NCI-H1417 treated with DMSO at 0.1 percent for 48 hours (cell line): Measurements from ENCODE around the gene KRTAP24-1.

ENCODE experiments used
- DNase-seq: peaks from one replicate; lab custom pipeline; 2025; lab: John Stamatoyannopoulos, UW

The KRTAP24-1 gene

DNA sequence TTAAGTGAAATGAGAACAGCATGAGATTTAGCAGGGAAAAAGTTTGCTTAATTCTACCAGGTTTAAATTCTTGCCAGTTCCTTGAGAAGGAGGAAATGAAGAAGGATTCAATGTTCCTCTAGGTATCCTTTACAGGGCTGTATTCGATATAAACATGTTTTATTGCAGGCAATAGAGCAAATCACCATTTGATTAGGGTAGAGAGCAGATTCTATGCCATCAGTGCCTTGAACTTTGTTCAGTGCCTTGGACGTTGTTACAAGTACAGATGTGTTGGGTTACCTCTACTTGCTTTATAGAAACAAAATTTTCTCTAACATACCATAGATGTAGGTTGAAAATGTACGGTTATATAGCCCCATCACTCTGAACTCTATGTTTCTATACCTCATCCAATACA, 48.7 kb downstream of the KRTAP24-1 start:
- DNase-seq, result no peak

DNA sequence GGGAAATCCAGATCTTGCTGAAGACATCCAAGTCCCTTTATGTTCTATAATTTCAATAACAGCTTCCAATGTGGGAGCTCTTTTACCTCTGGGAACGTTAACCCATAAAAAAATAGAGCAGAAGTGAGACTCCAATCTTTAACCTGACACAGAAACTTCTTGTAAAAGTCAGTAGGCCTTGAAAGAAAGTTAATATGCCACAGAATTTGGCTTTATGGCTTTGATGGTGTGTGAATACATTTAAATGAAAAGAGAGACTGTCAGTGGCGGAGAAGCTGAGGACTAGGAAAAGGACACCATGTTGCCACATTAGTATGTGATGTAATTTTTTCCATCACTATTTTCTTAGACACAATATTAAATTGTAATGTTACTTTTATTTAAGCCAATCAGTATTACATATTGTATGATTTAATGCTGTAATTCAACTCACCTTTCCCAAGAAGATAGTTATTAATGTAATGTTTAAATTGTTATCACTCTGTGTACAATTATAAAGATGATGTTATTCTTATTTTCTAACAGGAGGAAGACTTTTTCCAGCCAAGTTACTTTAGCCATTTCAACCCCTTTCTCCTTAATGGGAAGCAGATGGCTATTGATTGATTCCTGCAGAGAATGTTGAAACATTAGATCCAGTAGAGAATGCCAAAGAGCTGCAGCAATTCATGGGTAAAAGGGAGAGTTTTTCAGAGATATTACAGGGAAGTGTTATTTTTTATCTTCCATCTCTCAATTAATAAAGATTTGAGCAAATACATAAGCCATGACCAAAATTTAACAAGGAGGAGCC, 49.3 kb downstream of the KRTAP24-1 start:
- DNase-seq, result no peak

DNA sequence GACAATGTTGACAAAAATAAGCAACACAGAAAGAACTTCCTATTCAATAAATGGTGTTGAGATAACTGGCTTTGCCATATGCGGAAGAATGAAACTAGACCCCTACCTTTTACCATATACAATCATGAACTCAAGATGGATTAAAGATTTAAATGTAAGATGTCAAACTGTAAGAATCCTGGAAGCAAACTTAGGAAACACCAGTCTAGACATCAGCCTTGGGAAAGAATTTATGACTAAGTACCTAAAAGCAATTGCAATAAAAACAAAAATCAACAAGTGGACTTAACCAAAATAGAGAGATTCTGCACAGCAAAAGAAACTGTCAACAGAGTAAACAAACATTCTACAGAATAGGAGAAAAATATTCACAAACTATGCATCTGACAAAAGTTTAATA, 50.7 kb downstream of the KRTAP24-1 start:
- no peak for DNase-seq
